ENCODE results near the gene TMX1. TPM values are rescaled to one million over a fixed set of nuclear protein-coding genes. Genes with fewer than 3 reads are reported as not detected.

TMX1 gene
- total RNA-seq, 2 donors from 2014 or later, result 25.6 to 34.6 TPM

GRCh38 chr14:51253880-51254279 lies 13.8 kb downstream of the TMX1 start:
- H3K27ac ChIP-seq, result no peak overlapping the region
- ATAC-seq (ENCODE audit: insufficient number of reproducible peaks, low FRiP score, low read depth) (no peak), DNase-seq (ENCODE audit: low spot score) (no peak)
- no peaks in the 10 kb centered on the region for H3K4me1 ChIP-seq (ENCODE audit: control insufficient read depth in 1 of 2, low read depth in 2 of 2)
- no peak overlapping the region for H3K4me3 ChIP-seq
- peaks cover 44% of the 10 kb centered on the region for H3K36me3 ChIP-seq
- H3K9me3 ChIP-seq, result no peaks in the 10 kb centered on the region
- no peak for TF ChIP-seq CTCF (IDR thresholded peaks at IDR 0.05)
- no peaks in the 10 kb centered on the region for H3K27me3 ChIP-seq (replicated peaks; ENCODE audit: insufficient read depth)

- DNase-seq (ENCODE audit: low spot score) (no peak), ATAC-seq (ENCODE audit: insufficient number of reproducible peaks, low FRiP score, low read depth) (no peak)
- H3K4me1 ChIP-seq (ENCODE audit: control insufficient read depth in 1 of 2, low read depth in 2 of 2), result no peaks in the 10 kb centered on the region
- H3K9me3 ChIP-seq, result no peaks in the 10 kb centered on the region
- TF ChIP-seq CTCF (IDR thresholded peaks at IDR 0.05), result no peak
- H3K27me3 ChIP-seq (replicated peaks; ENCODE audit: insufficient read depth), result no peaks in the 10 kb centered on the region
- H3K4me3 ChIP-seq, result no peak overlapping the region
- H3K27ac ChIP-seq, result no peak overlapping the region
- H3K36me3 ChIP-seq, result peaks cover 12% of the 10 kb centered on the region
Observed at GRCh38 chr14:51258280-51258679, 18.2 kb downstream of the TMX1 start.

- no peak for ATAC-seq (ENCODE audit: insufficient number of reproducible peaks, low FRiP score, low read depth)
- Histone ChIP-seq H3K4me3 (no peak overlapping the region), H3K4me1 (ENCODE audit: control insufficient read depth in 1 of 2, low read depth in 2 of 2) (no peaks in the 10 kb centered on the region), H3K9me3 (no peaks in the 10 kb centered on the region), H3K27ac (no peak overlapping the region), H3K27me3 (replicated peaks; ENCODE audit: insufficient read depth) (no peaks in the 10 kb centered on the region), H3K36me3 (peaks cover 9% of the 10 kb centered on the region)
- DNase-seq (ENCODE audit: low spot score), result no peak
- no peak for TF ChIP-seq CTCF (IDR thresholded peaks at IDR 0.05)
Observed at GRCh38 chr14:51258788-51259187, 18.7 kb downstream of the TMX1 start.

- Histone ChIP-seq H3K9me3 (no peaks in the 10 kb centered on the region), H3K4me3 (no peak overlapping the region), H3K27ac (no peak overlapping the region), H3K36me3 (peaks cover 9% of the 10 kb centered on the region), H3K27me3 (replicated peaks; ENCODE audit: insufficient read depth) (no peaks in the 10 kb centered on the region), H3K4me1 (ENCODE audit: control insufficient read depth in 1 of 2, low read depth in 2 of 2) (no peaks in the 10 kb centered on the region)
- no peak for ATAC-seq (ENCODE audit: insufficient number of reproducible peaks, low FRiP score, low read depth)
- TF ChIP-seq CTCF (IDR thresholded peaks at IDR 0.05), result no peak
- no peak for DNase-seq (ENCODE audit: low spot score)
Observed at GRCh38 chr14:51260225-51260624, 20.2 kb downstream of the TMX1 start.

DNA sequence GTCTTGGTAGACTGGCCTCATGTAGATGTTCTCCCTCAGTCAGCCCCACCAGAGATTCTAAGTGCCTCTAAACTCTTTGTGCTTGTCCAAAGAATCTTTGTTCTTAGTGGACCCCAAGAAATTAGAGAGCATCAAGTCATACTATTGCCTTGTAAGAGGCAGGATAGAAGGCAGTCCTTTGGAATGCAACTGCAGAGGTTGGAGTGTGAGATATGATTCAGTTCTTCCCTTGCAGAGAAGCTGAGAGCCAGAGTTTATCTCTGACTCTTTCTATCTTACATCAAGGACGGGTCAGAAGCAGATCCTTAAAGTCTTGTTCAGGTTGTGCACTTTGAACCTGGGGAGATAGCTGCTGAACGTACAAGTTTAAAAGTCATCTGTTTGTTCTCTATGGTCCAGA lies 21.1 kb downstream of the TMX1 start:
- Histone ChIP-seq H3K4me3 (no peak overlapping the region), H3K9me3 (no peaks in the 10 kb centered on the region), H3K4me1 (ENCODE audit: control insufficient read depth in 1 of 2, low read depth in 2 of 2) (no peaks in the 10 kb centered on the region), H3K27me3 (replicated peaks; ENCODE audit: insufficient read depth) (no peaks in the 10 kb centered on the region), H3K36me3 (peaks cover 5% of the 10 kb centered on the region), H3K27ac (no peak overlapping the region)
- TF ChIP-seq CTCF (IDR thresholded peaks at IDR 0.05), result no peak
- DNase-seq (ENCODE audit: low spot score), result no peak
- ATAC-seq (ENCODE audit: insufficient number of reproducible peaks, low FRiP score, low read depth), result no peak

Data from thoracic aorta (tissue), 2 donors.